Calu3 (cell line): Measurements from ENCODE around the gene ITGB4. TPM values are rescaled to one million over a fixed set of nuclear protein-coding genes. Genes with fewer than 3 reads are reported as not detected.

Source experiments
- BruUV-seq: library from RNA; stranded (reverse); fragments of 400-500 nt; replicated peaks from 2 replicates; lab custom pipeline; 2021; lab: Mats Ljungman, UMichigan
- CTCF ChIA-PET: fragments of 300-600 bp; sonication (Branson Sonifier 250); formaldehyde crosslinking; loops from one replicate; lab custom pipeline; 2022; ENCODE audit warnings: antibody characterized with exemption; lab: Charles Lee
- DNase-seq: peaks from one replicate; pipeline ENCODE4 v3.0.0; 2022
- H3K27ac Mint-ChIP-seq: one replicate; pipeline ENCODE4 v1.8.0; 2022; ENCODE audit warnings: mixed read lengths; ENCODE audit not compliant: unreplicated experiment
- H3K27me3 Mint-ChIP-seq: one replicate; pipeline ENCODE4 v1.8.0; 2022; ENCODE audit warnings: mixed read lengths; ENCODE audit not compliant: unreplicated experiment
- H3K36me3 Mint-ChIP-seq: one replicate; pipeline ENCODE4 v1.8.0; 2022; ENCODE audit warnings: mild to moderate bottlenecking, moderate library complexity, mixed read lengths; ENCODE audit not compliant: insufficient read depth, unreplicated experiment
- H3K4me1 Mint-ChIP-seq: one replicate; pipeline ENCODE4 v1.8.0; 2022; ENCODE audit warnings: mild to moderate bottlenecking, low read depth, mixed read lengths; ENCODE audit not compliant: unreplicated experiment
- H3K4me3 Mint-ChIP-seq: one replicate; pipeline ENCODE4 v1.8.0; 2022; ENCODE audit warnings: mild to moderate bottlenecking, low read depth, moderate library complexity, mixed read lengths; ENCODE audit not compliant: unreplicated experiment
- H3K9me3 Mint-ChIP-seq: one replicate; pipeline ENCODE4 v1.8.0; 2022; ENCODE audit warnings: low read depth, mixed read lengths; ENCODE audit not compliant: unreplicated experiment
- intact Hi-C: fragments of 100-400 bp; cut with micrococcal nuclease; formaldehyde crosslinking; loops from one replicate; pipeline ENCODE4 v1.10.0; 2022; ENCODE audit not compliant: unreplicated experiment
- total RNA-seq: library from RNA; stranded (reverse); gene quantifications from 2 replicates; pipeline ENCODE4 v1.2.3, GENCODE V29; 2022
- TF ChIP-seq, protein P1 (sequence below): fragments of 200-600 bp; IDR thresholded peaks from one replicate; pipeline ENCODE4 v1.8.0; 2022; ENCODE audit warnings: antibody characterized with exemption; ENCODE audit not compliant: unreplicated experiment

The ITGB4 gene
- total RNA-seq, 1 experiment from 2014 or later: 253 TPM

DNA sequence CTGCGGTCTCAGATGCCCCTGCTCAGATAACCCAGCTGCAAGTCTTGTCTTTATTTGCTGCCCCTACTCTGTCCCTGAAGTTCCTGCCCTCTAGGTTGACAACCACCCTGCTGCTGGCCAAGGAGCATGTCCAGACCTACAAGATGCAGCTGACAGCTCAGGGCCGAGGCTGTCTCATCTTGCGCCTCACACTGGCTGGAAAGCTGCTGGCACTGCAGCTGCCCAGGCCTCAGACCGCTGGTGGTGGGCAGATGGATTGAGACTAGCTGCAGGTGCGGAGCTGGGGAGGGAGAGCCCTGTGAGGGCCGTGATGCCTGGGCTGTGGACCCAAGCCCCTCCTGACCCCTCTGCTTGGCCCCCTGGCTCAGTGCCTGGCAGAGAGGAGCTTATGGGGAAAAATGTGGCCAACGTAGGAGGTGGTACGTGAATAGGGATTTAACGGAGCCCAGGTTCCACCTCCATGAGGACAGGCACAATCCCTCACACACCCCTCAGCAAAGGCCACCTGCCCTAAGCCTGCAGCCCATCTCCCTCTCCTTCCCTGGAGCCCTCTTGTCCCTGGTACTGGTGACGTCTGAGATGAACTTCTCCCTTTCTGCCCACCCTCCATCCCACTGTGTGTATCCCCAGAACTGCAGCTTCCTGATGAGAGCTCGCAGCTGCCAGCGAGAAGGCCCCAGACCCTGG, 52.0 kb downstream of the ITGB4 start:
- CTCF ChIA-PET: no interaction called here
- TF ChIP-seq, protein P1, sequence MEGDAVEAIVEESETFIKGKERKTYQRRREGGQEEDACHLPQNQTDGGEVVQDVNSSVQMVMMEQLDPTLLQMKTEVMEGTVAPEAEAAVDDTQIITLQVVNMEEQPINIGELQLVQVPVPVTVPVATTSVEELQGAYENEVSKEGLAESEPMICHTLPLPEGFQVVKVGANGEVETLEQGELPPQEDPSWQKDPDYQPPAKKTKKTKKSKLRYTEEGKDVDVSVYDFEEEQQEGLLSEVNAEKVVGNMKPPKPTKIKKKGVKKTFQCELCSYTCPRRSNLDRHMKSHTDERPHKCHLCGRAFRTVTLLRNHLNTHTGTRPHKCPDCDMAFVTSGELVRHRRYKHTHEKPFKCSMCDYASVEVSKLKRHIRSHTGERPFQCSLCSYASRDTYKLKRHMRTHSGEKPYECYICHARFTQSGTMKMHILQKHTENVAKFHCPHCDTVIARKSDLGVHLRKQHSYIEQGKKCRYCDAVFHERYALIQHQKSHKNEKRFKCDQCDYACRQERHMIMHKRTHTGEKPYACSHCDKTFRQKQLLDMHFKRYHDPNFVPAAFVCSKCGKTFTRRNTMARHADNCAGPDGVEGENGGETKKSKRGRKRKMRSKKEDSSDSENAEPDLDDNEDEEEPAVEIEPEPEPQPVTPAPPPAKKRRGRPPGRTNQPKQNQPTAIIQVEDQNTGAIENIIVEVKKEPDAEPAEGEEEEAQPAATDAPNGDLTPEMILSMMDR: no peak
- BruUV-seq: no TSS peak
- intact Hi-C loops: no loop called here
- Mint-ChIP-seq H3K4me1 (peaks cover 7% of the 10 kb centered on the region), H3K4me3 (no peak overlapping the region), H3K27me3 (no peaks in the 10 kb centered on the region), H3K27ac (no peak overlapping the region), H3K36me3 (peaks cover 45% of the 10 kb centered on the region), H3K9me3 (no peaks in the 10 kb centered on the region)
- no peak for DNase-seq

DNA sequence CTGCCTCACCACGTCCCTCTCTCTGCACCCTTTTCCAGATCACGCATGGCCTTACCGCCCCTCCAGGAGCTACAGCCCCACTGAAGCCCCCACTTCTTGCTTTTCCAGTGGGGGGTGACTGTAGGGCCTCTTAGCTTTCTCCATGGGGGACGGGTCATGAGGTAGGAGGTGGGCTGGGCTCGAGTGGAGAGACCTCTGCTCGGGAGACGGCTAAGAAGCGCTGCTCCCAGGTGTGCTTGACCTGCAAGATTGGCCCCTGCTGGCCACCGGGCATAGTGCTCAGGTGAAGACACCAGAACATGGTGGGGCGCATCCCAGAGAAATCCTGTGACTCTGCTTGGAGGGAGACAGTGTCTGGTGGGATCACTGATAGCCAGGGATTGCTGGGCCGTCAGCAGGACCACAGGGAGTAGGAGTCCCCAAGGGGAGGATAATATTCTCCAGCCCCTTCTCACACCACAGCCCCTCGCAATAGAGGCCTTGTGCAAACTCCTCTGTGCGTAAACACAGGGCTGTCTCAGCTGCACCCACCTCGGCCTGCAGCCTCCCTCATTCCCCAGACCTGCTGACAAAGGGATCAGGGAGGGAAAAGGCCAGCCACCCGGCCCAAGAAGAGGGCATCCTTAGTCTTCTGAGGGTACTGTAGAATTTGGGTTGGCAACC, 52.7 kb downstream of the ITGB4 start:
- no TSS peak for BruUV-seq
- peaks cover 7% of the 10 kb centered on the region for H3K4me1 Mint-ChIP-seq

DNA sequence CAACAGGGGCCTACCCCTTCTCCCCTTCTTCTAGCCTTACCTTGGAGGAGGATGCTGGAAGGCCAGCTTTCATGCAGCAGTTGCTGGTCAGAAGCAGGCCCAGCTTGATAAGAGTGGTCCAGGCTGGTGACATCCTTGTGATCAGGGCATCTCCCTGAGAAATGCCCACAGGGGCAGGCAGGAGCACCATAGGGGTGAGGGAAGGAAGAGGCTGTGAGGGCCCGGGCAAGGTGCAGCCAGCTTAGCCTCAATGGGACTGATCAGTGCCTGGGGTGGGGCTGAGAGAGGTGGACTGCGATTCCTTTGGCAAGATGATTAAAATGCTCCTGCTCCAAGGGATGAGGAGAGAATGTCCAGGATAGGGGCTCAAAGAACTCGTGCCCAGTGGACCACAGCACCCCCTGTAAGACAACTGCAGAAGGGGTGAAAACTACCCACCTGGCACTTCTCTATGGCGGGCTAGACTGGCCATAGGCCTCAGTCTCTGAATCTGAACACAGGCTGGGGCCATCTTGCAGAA, 53.3 kb downstream of the ITGB4 start:
- Mint-ChIP-seq H3K27me3 (peaks cover 5% of the 10 kb centered on the region), H3K4me1 (peaks cover 7% of the 10 kb centered on the region), H3K27ac (no peak overlapping the region), H3K36me3 (peaks cover 58% of the 10 kb centered on the region), H3K4me3 (no peak overlapping the region), H3K9me3 (no peaks in the 10 kb centered on the region)
- no peak for DNase-seq
- CTCF ChIA-PET: interaction anchor here (0.5 kb wide), 1 partner anchor 549 kb away, joined by 3 read pairs; no protein-coding TSS in a partner anchor
- intact Hi-C loops: no loop called here
- TF ChIP-seq, protein P1: no peak
- BruUV-seq: no TSS peak

More for the DNA sequence above, 52.7 kb downstream of the ITGB4 start:
- Mint-ChIP-seq H3K9me3 (no peaks in the 10 kb centered on the region), H3K36me3 (peaks cover 52% of the 10 kb centered on the region), H3K27me3 (no peaks in the 10 kb centered on the region), H3K27ac (no peak overlapping the region), H3K4me3 (no peak overlapping the region)
- CTCF ChIA-PET: interaction anchor here (0.5 kb wide), 1 partner anchor 550 kb away, joined by 3 read pairs; no protein-coding TSS in a partner anchor
- TF ChIP-seq, protein P1: no peak
- intact Hi-C loops: no loop called here
- DNase-seq: no peak

DNA sequence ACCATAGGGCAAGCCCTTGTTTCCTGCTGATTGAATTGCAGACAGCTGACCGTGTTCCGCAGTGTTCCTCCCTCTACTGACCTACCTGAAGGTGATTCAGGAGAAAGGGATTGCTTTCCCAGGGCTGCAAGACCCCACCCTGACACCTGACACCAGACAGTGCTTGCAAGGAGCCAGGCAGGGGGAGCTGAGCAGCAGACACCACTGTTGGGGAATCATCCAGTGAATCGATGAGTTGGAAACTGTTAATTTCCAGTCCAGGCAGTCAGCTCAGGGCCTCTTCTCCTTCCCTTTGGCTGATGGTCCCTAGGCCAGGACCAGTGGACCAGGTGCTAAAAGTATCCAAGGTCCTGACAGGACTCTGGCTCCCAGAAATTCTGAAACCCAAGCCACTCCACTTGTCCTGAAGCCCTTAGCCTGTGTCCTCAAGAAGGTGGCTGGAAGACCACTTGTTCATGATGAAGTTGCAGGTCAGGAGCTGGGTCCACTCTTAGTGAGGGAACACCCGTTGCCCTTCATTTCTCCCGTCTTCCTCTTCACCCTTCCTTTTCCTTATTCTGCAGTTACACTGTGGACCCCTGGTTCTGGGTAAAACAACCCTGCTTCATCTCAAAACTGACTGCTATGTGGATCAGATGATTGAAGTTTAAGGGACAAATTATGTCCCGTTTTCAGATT, 53.9 kb downstream of the ITGB4 start:
- H3K4me3 Mint-ChIP-seq: peak overlapping the region; percentile 7
- peaks cover 7% of the 10 kb centered on the region for H3K4me1 Mint-ChIP-seq
- no peak for DNase-seq
- peak overlapping the region; percentile 73 for H3K27ac Mint-ChIP-seq
- H3K9me3 Mint-ChIP-seq: no peaks in the 10 kb centered on the region
- peaks cover 64% of the 10 kb centered on the region for H3K36me3 Mint-ChIP-seq
- TF ChIP-seq, protein P1: no peak
- BruUV-seq: no TSS peak
- H3K27me3 Mint-ChIP-seq: peaks cover 11% of the 10 kb centered on the region
- intact Hi-C loops: no loop called here
- CTCF ChIA-PET: interaction anchor here (0.9 kb wide), 1 partner anchor 73 kb away, joined by 3 read pairs; no protein-coding TSS in a partner anchor
